CD8-positive, alpha-beta memory T cell (primary cell): ENCODE results near the gene MGAM2. TPM values are rescaled to one million over a fixed set of nuclear protein-coding genes. Genes with fewer than 3 reads are reported as not detected.

Experiments used
- polyA plus RNA-seq: library from polyadenylated mRNA; unstranded; fragments of 300-500 nt; fragmentation: Illumina TruSeq; gene quantifications from one replicate; pipeline ENCODE4 v1.2.3, GENCODE V29; 2021
- total RNA-seq, 2 experiments: library from RNA; stranded (reverse); gene quantifications; one replicate each; pipeline ENCODE4 v1.2.3, GENCODE V29; 2021

The MGAM2 gene
- total and polyA plus RNA-seq, 3 experiments from 2014 or later: not detected

Other genes starting within 250 kb of the MGAM2 start
- gene OR9A4, start 195.3 kb upstream of the MGAM2 start, total RNA-seq: not detected
- gene OR9A4, start 195.3 kb upstream of the MGAM2 start, polyA plus RNA-seq: not detected
- under 1 TPM; 0.24 to 0.29 TPM for gene CLEC5A, start 164.7 kb upstream of the MGAM2 start, total RNA-seq
- not detected for gene CLEC5A, start 164.7 kb upstream of the MGAM2 start, polyA plus RNA-seq
- gene TAS2R38, start 137.9 kb upstream of the MGAM2 start, total RNA-seq: not detected
- not detected for gene TAS2R38, start 137.9 kb upstream of the MGAM2 start, polyA plus RNA-seq
- not detected for gene MGAM, start 115.8 kb upstream of the MGAM2 start, total RNA-seq
- gene MGAM, start 115.8 kb upstream of the MGAM2 start, polyA plus RNA-seq: not detected
- not detected for gene PRSS58, start 146.3 kb downstream of the MGAM2 start, total RNA-seq
- gene PRSS58, start 146.3 kb downstream of the MGAM2 start, polyA plus RNA-seq: not detected